Spleen (tissue), 7 donors: ENCODE results near the gene CGNL1.

Experiments
- CTCF ChIP-seq, 11 experiments: fragments of 200-600 bp in 7 of 11; fragments of 450-650 bp in 4 of 11; sonication (generic) in 4 of 11; IDR thresholded peaks in 8 of 11; conservative IDR thresholded peaks in 3 of 11; 1 replicate in 7 of 11; 2 replicates in 4 of 11; pipeline versions ENCODE4 v1.4.0 to v1.8.0; 2016 to 2021; ENCODE audit warnings: antibody characterized with exemption in 11 of 11, inconsistent platforms in 4 of 11, mild to moderate bottlenecking in 1 of 11
- POLR2AphosphoS5 ChIP-seq, 3 donors: sonication (generic); formaldehyde crosslinking; IDR thresholded peaks; one replicate each; pipeline ENCODE4 v1.5.1; 2017; ENCODE audit warnings: antibody characterized with exemption in 3 of 3
- donor health status: DM: no; HTN: no; CAD: no; lungs with moderate emphysema.
- donor health status: DM: no; HTN: no; CAD: no.
- donor health status: DM: no; HTN: no; CAD: no.

GRCh38 chr15:57496594-57496945 is 120.3 kb downstream of the CGNL1 start:
- TF ChIP-seq CTCF (IDR thresholded peaks at IDR 0.05 in 8 of 11, conservative IDR thresholded peaks at IDR 0.05 in 3 of 11) (no peak), POLR2AphosphoS5 (IDR thresholded peaks at IDR 0.05) (no peak)
